HG02884 (cell line): ENCODE data around the gene IGF2BP3.

Source experiments
- ATAC-seq: cut with Tn5 transposase; IDR thresholded peaks from one replicate; pipeline ENCODE4 v1.9.1; 2021; ENCODE audit warnings: mild to moderate bottlenecking, moderate library complexity; ENCODE audit not compliant: unreplicated experiment

The IGF2BP3 gene

GRCh38 chr7:23298885-23299769 is 171.2 kb downstream of the IGF2BP3 start, which contains the start of gene MALSU1:
TSS of gene MALSU1 (plus strand) at chr7:23299339. CDS start at chr7:23299353, 14 bp downstream.
- ATAC-seq: peak; percentile 99

DNA sequence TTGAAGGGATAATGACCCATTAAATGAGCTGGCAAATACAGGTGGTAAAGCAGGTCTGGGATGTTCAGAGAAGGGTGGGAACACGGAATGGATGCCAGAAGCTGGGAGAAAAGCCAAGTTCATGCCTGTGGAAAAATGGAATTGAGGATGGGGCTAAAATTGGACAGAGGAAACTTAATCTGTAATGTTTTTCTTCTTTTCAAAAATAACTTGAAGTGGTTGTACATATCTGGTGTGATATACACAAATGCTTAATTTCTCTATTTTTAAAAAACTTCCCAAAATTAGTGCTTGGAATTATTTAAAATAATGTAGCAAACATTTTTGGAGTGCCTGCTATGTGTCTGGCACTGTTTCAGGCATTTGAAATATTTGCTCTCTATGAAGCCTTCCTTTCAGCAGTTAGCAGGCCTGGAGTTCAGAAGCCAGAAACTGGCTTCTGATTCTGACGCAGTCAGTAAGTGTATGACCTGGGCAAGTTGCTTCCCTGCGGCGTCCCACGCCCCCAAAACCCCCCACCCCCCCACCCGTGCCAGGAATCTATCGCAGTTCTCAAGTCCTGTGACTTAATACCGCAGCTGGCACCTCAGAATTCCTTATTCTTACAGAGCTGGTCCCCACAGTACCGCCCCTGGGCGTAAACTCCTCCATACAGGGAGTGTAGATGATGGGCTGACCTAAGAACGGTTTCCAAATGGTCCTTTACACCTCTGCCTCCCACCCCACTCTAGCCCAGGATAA is 172.0 kb downstream of the IGF2BP3 start:
- ATAC-seq: no peak

GRCh38 chr7:23295401-23295697 is 174.9 kb downstream of the IGF2BP3 start:
- ATAC-seq: no peak

GRCh38 chr7:23294549-23295400 is 175.5 kb downstream of the IGF2BP3 start:
- no peak for ATAC-seq

DNA sequence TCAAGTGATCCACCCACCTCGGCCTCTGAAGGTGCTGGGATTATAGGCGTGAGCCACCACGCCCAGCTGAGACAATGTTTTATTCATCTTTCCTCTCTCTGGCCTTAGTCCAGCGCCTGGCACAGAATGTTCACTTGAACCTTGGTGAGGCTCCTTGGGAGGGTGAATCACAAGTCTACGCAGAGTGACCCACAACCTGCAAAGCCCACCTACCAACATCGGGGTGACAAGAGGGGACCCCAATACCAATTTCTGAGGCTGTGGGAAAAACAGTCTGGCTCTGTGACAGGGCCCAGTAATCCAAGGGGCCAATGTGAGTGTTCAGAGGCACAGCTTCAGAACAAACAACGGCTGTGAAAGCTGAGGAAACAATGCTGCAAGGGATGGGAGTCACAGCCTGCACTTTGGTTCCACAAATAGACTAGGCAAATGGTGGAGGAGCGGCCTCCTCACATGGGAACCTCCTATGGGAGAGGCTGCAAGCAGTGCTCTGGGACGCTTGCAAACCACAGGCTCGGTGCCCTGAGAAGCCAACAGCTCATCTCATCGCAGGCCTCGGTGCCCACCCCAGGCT is 176.7 kb downstream of the IGF2BP3 start:
- no peak for ATAC-seq

DNA sequence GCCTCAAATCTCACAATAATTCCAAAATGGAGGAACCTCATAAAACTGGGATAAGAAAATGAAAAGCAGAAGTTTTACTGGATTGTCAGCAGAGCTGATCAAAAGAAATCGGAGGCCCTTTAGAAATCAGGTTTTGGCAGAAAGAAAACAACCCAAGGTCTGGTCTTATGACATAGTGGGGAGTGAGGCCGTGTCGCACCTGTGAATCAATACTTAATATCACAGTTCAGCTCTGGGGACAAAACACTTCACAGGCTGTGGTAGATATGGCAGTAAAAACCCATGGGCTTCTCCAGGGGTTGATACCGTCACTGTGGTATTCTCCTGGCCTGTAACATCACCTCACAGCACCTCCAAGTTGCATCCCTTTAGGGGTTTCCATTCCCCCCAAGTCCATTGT is 177.7 kb downstream of the IGF2BP3 start:
- ATAC-seq: no peak

DNA sequence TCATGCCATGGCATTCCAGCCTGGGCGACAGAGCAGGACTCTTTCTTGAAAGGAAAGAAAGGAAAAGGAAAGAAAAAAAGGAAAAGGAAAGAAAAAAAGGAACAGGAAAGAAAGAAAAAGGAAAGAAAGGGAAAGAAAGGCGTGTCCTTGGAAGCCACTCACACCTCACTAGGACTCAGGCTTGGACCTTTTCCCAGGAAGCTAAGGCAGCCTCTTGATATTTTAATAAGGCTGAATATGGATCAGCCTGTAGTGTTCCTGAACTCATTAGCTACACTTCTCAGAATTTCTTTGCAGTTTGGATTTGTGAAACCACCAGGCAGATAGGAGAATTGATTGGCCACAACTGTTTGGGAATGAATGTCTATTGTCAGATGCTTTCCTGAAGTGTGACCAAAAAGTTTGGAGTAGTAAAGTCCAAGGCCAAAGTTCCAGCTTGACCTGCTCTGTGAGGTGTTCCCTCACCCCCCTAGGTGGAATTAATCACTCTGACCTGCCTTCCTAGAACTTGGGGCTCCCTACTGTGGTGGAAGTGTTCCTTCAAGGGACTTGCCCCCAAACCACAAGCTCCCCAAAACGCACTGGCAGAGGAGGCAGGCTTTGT is 178.2 kb downstream of the IGF2BP3 start:
- no peak for ATAC-seq

GRCh38 chr7:23290993-23291392 is 179.3 kb downstream of the IGF2BP3 start:
- no peak for ATAC-seq

DNA sequence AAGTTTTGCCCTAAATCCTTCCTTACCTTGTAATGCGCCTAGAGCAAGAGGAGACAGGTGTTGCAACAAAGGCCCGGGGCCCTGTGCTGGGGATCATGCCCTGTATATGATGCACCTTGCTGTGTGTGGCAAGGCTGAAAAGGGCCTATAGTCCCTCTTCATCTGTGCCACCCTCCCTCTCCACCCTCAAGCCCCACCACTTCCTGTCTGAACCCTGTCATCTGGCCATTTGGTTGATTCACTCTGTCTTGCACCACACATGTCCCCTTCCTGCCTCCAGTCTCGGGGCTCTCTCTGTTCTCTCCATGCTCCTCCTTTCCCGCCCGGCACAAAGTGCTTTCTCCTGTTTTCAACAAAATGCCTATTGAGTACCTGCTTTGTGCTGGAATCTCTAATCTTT is 182.7 kb downstream of the IGF2BP3 start:
- ATAC-seq: no peak

GRCh38 chr7:23285657-23286646 is 184.3 kb downstream of the IGF2BP3 start:
- ATAC-seq: no peak

GRCh38 chr7:23284871-23285270 is 185.4 kb downstream of the IGF2BP3 start:
- no peak for ATAC-seq

DNA sequence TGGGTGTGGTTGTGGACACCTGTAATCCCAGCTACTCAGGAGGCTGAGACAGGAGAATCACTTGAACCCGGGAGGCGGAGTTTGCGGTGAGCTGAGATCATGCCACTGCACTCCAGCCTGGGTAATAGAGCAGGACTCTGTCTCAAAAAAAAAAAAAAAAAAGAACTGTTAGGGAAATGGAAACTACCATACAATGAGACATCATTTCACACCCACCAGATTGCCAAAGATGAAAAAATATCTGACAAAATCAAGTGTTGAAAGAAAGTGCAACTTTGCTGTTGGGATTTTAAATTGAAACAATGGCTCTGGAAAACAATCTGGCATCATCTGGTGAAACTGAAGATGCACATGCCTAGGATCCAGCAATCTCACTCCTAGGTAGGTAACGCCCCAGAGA is 187.2 kb downstream of the IGF2BP3 start:
- ATAC-seq: no peak

DNA sequence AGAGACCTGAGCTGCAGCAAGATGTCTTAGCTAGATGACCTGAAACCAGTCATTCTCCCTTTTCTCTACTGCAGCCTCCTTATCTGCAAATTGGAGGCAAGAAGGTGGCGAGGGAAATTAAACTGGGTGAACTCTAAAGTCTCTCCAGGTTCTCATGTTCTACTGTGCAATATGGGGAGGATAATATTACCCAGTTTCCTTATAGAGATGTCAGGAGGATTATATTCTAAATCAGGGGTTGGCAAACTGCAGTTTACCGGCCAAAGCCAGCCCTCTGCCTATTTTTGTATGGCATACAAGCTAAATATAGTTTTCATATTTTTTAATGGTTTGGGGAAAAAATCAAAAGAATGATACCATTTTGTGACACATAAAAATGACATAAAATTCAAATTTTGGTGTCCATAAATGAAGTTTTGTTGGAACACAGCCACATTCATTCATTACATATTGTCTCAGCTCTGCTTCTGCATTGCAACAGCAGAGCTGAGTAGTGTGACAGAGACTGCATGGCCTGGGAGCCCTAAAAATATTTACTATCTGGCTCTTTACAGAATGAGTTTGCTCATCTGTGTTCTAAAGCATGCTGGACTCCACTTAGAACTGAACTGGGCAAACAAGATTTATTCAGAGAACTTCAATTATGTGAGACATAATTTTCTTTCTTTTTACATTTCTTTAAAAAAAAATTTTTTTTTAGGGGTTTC is 190.3 kb downstream of the IGF2BP3 start:
- no peak for ATAC-seq

- no peak for ATAC-seq
Measured at GRCh38 chr7:23277359-23277989, 192.8 kb downstream of the IGF2BP3 start.

GRCh38 chr7:23276947-23277346 is 193.3 kb downstream of the IGF2BP3 start:
- ATAC-seq: no peak

DNA sequence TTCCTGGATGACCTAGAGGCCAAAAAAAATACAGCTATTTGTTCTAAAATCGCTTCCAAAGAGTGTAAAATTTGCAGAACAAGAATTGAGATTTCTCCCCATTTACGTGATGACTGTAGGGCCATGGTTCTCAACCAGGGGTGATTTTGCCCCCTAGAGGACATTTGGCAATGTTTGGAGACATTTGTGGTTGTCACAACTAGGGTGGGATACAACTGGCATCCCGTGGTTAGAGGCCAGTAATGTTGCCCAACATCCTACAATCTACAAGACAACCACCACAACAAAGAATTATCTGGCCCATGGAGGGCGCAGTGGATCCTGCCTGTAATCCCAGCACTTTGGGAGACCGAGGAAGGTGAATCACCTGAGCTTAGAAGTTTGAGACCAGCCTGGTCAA is 193.9 kb downstream of the IGF2BP3 start:
- ATAC-seq: no peak

- no peak for ATAC-seq
Measured at GRCh38 chr7:23275912-23276311, 194.4 kb downstream of the IGF2BP3 start.

DNA sequence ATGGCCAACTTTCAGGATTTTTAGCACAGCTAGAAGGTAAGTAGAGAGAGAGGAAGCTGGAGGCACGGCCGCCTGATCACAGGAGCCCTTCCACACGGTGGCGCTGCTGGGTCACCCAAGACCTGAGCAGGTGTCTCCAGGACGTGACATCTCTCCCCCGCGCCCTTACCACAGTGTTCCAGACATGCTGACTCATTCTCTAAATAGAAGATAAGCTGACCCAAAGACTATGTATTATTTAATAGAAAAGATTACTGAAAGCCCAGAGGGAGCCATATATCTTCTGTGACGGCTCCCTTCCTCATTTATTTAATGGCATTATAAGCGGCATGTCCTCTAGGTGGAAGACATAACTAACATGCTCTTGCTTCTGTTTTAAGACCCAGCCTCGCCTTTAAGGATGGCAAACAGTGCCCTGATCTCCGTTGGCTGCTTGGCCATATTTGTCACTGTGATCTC is 197.1 kb downstream of the IGF2BP3 start:
- peak; percentile 92 for ATAC-seq
